Measurements from ENCODE around the gene FAM177B. TPM values are rescaled to one million over a fixed set of nuclear protein-coding genes. Genes with fewer than 3 reads are reported as not detected.

The FAM177B gene
- total and polyA plus RNA-seq, 3 donors from 2014 or later: 0.71 to 2.3 TPM; not detected in 1

DNA sequence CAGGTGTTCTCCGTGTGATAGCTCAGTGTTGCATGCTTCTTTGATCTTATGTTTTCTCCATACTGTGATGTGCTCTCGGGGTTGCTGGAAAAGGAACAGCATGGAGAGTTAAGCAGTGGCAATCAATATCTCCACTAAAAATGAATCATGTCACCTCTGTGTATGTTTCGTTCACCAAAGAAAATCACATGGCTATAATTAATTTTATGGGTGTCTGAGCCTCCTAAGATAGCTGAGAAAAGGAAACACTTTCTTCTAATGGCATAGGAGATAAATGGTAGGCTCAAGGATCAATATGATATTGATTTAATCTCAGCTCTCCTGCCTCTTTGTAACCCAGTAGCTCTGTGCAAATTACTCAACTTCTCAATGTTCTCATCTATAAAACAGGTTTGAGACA lies 14.3 kb downstream of the FAM177B start:
- 86 to 88% methylated on average over 3 of the region's 3 CpGs for WGBS, 2 donors
- Histone ChIP-seq H3K27me3 (no peaks in the 10 kb centered on the region), H3K9me3 (no peaks in the 10 kb centered on the region), H3K36me3 (ENCODE audit: low read depth, missing control alignments) (no peaks in the 10 kb centered on the region), H3K4me1 (no peaks in the 10 kb centered on the region), H3K27ac (no peak overlapping the region), H3K4me3 (no peak overlapping the region)
- TF ChIP-seq POLR2A (IDR thresholded peaks at IDR 0.05): no peak
- TF ChIP-seq, protein P1, sequence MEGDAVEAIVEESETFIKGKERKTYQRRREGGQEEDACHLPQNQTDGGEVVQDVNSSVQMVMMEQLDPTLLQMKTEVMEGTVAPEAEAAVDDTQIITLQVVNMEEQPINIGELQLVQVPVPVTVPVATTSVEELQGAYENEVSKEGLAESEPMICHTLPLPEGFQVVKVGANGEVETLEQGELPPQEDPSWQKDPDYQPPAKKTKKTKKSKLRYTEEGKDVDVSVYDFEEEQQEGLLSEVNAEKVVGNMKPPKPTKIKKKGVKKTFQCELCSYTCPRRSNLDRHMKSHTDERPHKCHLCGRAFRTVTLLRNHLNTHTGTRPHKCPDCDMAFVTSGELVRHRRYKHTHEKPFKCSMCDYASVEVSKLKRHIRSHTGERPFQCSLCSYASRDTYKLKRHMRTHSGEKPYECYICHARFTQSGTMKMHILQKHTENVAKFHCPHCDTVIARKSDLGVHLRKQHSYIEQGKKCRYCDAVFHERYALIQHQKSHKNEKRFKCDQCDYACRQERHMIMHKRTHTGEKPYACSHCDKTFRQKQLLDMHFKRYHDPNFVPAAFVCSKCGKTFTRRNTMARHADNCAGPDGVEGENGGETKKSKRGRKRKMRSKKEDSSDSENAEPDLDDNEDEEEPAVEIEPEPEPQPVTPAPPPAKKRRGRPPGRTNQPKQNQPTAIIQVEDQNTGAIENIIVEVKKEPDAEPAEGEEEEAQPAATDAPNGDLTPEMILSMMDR (IDR thresholded peaks at IDR 0.05): no peak
- no peak for DNase-seq
- intact Hi-C loops (cut with DNase I; ENCODE audit: low total_unique reads): no loop called here

DNA sequence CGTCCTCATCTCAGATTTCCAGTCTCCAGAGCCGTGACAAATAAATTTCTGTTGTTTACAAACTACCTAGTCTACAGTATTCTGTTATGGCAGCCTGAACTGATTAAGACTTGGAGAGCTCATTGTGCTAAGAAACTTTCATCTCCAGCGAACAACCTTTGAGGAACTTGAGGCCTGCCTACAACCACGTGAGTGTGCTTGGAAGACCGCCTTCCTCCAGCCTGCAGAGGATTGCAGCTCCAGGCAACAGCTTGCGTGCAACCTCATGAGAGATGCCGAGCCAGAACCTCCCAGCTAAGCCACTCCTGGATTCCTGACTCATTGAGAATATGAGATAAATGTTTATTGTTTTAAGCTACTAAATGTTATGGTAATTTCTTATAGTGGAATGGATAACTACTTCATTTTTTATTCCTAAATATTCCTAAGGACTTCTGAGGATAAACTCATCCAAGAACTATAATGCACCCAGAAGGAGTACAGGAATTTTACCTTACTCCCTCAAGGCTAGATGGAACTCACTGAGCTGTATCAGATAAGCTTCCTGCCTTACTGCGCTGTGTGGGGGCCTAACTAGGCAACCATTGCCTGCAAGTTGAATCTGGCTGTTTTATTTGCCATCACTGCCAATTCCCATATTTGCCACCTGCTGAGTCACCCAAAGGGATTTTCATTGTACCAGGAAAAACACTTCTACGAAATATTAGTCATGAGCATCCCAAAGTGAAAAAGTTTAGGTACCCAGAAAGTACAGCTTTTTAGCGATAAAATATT lies 17.6 kb downstream of the FAM177B start:
- H3K9me3 ChIP-seq: no peaks in the 10 kb centered on the region
- H3K27me3 ChIP-seq: no peaks in the 10 kb centered on the region
- no peak overlapping the region for H3K4me3 ChIP-seq
- TF ChIP-seq POLR2A (IDR thresholded peaks at IDR 0.05): no peak
- TF ChIP-seq, protein P1 (IDR thresholded peaks at IDR 0.05): no peak
- peak; percentile 54 for DNase-seq
- WGBS, 2 donors: 76 to 80% methylated on average over 10 of the region's 10 CpGs
- intact Hi-C loops (cut with DNase I; ENCODE audit: low total_unique reads): no loop called here
- no peak overlapping the region for H3K27ac ChIP-seq
- H3K36me3 ChIP-seq (ENCODE audit: low read depth, missing control alignments): no peaks in the 10 kb centered on the region
- H3K4me1 ChIP-seq: no peaks in the 10 kb centered on the region

DNA sequence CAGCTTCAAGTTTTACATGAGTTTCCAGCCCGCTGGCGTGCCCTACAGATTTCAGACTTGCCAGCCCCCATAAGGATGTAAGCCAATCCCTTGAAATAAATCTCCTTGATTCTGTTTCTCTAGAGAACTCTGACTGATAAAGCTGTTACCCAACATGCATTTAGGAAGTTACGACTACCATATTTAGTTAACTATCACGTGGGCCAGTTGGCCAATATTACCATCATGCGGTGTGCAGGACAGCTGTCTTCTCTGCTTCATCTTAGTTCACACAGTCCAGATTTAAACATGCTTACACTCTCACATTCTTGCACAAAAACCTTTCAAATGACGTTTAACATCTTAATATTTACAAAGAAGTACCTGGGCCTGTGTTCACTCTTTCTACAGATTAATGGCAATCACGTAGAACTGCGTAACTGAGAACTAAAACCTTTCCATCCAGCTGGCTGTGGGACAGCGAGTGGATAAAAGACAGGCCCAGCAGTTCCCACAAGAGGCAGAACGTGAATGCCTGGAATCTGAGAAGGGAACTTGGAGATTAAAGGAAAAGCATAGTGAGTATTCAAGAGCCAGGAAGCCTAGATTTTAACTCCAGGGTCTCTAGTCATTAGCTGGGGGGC lies 20.8 kb downstream of the FAM177B start:
- 77 to 78% methylated on average over 10 of the region's 10 CpGs for WGBS, 2 donors
- Histone ChIP-seq H3K4me1 (no peaks in the 10 kb centered on the region), H3K36me3 (ENCODE audit: low read depth, missing control alignments) (no peaks in the 10 kb centered on the region), H3K4me3 (no peak overlapping the region), H3K9me3 (no peaks in the 10 kb centered on the region), H3K27ac (no peak overlapping the region), H3K27me3 (no peaks in the 10 kb centered on the region)
- DNase-seq: no peak
- intact Hi-C loops (cut with DNase I; ENCODE audit: low total_unique reads): no loop called here
- TF ChIP-seq POLR2A (IDR thresholded peaks at IDR 0.05): no peak
- TF ChIP-seq, protein P1 (IDR thresholded peaks at IDR 0.05): no peak

DNA sequence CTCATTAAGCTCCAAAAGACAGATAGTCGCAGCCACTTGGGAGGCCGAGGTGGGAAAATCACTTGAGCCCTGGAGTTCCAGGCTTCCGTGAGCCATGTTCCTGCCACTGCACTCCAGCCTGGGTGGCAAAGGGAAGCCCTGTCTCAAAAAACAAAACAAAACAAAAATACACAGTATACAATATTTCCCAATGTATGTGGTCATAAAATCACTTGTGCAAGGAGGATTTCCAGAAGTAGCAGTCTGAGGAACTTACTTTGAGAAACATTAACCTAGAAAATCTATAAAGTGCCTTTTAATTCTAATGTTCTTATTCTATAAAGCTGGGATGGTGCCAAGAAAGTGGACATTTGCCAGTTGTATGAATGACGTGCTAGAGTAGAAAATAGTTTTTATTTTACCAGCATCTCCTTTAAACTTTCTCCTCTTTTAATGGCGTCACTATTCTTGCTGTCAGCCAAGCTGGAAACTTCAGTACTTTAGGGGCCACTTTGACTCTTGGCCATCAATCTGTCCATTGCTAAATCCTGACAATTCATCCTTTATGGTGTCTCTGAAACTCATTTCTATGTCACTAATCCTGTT lies 22.5 kb downstream of the FAM177B start:
- 85 to 89% methylated on average over 5 of the region's 5 CpGs for WGBS, 2 donors
- TF ChIP-seq, protein P1 (IDR thresholded peaks at IDR 0.05): no peak
- H3K9me3 ChIP-seq: no peaks in the 10 kb centered on the region
- H3K36me3 ChIP-seq (ENCODE audit: low read depth, missing control alignments): no peaks in the 10 kb centered on the region
- DNase-seq: no peak
- H3K4me3 ChIP-seq: no peak overlapping the region
- no peak overlapping the region for H3K27ac ChIP-seq
- no peaks in the 10 kb centered on the region for H3K27me3 ChIP-seq
- no peaks in the 10 kb centered on the region for H3K4me1 ChIP-seq
- intact Hi-C loops (cut with DNase I; ENCODE audit: low total_unique reads): no loop called here
